BE2C (cell line): ENCODE data around the gene TM4SF18.
A peak's percentile ranks its signal among the peaks of the same experiment; 100 is the strongest.

ENCODE experiments used
- DNase-seq: peaks from one replicate; pipeline ENCODE4 v3.0.0-alpha.2; 2020
- H3K27me3 ChIP-seq: fragments of 250-450 bp; sonication (Bioruptor Pico); 2 replicates; pipeline ENCODE4 v1.5.1; 2020; ENCODE audit warnings: mild to moderate bottlenecking
- H3K36me3 ChIP-seq: fragments of 250-450 bp; sonication (Bioruptor Pico); 2 replicates; pipeline ENCODE4 v1.5.1; 2020; ENCODE audit warnings: mild to moderate bottlenecking
- H3K4me1 ChIP-seq: fragments of 250-450 bp; sonication (Bioruptor Pico); 2 replicates; pipeline ENCODE4 v1.5.1; 2020
- H3K4me3 ChIP-seq: 2 replicates; pipeline ENCODE4 v1.5.1; 2011; ENCODE audit warnings: low read depth, low read length
- H3K9me3 ChIP-seq: fragments of 250-450 bp; sonication (Bioruptor Pico); 2 replicates; pipeline ENCODE4 v1.5.1; 2020
- CTCF ChIP-seq: IDR thresholded peaks from 2 replicates; pipeline ENCODE4 v1.5.1; 2012; ENCODE audit warnings: mild to moderate bottlenecking, low read depth, low read length

The TM4SF18 gene

GRCh38 chr3:149356630-149357029 is 23.2 kb upstream of the TM4SF18 start:
- Histone ChIP-seq H3K27me3 (no peaks in the 10 kb centered on the region; the same call in 1 of the 2 replicates), H3K4me1 (no peaks in the 10 kb centered on the region; the same call in 1 of the 2 replicates), H3K9me3 (no peaks in the 10 kb centered on the region; the same call in 1 of the 2 replicates), H3K4me3 (no peak overlapping the region), H3K36me3 (no peaks in the 10 kb centered on the region)
- DNase-seq = no peak
- TF ChIP-seq CTCF = no peak

DNA sequence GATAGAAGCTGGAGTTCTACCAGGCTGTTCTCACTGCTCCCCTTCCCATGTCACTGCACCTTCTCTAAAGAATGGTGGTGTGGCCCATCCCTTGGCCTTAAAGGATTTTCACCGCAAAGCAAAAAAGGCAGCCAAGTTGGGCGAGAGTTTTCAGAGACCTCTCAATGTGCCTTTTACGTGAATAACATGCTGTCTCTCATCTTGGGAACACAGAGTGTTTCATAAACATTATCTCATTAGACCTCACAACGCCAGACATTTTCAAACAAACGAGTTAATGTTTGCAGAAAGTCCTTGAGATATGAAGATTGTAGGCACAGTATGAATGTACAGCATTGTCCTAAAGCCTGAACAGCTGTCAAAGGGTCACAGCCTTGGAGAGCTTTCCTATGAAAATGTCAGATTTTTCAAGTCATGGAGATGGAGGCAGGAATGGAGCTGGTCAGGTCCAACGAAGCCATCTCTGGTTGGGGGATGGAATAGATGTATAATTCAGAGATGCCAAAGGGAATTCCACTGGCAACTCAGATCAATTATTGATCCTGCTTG is 22.7 kb upstream of the TM4SF18 start:
- H3K9me3 ChIP-seq = no peaks in the 10 kb centered on the region; the same call in 1 of the 2 replicates
- DNase-seq = no peak
- H3K4me3 ChIP-seq = no peak overlapping the region
- no peak for TF ChIP-seq CTCF
- H3K4me1 ChIP-seq = no peaks in the 10 kb centered on the region; the same call in 1 of the 2 replicates
- H3K27me3 ChIP-seq = no peaks in the 10 kb centered on the region; the same call in 1 of the 2 replicates
- no peaks in the 10 kb centered on the region for H3K36me3 ChIP-seq

- Histone ChIP-seq H3K4me1 (no peaks in the 10 kb centered on the region; the same call in 1 of the 2 replicates), H3K36me3 (no peaks in the 10 kb centered on the region), H3K4me3 (no peak overlapping the region), H3K27me3 (no peaks in the 10 kb centered on the region), H3K9me3 (no peaks in the 10 kb centered on the region; the same call in 1 of the 2 replicates)
- no peak for TF ChIP-seq CTCF
- DNase-seq = no peak
These were observed 20.2 kb upstream of the TM4SF18 start for GRCh38 chr3:149353581-149354184.

DNA sequence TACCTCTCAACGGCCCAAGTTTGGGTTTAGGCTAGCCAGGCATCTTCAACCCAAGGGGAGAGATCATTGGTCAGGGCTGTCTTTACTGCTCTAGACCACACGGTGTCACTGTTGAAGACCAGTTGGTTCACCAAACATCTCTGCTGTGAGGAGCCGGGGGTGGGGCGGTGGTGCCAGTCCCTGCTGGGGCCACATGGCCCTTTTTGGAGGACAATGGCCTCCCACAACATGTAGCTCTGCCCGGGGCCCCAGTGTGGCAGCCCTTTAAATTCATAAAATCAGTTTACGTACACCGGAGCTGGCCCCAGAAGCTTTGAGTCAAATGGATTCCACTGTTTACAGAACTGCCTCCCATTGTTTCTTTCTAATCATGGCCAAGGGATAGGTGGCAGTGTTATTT is 19.1 kb upstream of the TM4SF18 start:
- no peaks in the 10 kb centered on the region for H3K27me3 ChIP-seq
- H3K4me1 ChIP-seq = no peaks in the 10 kb centered on the region; the same call in 1 of the 2 replicates
- DNase-seq = peak; percentile 80
- H3K36me3 ChIP-seq = no peaks in the 10 kb centered on the region
- no peak overlapping the region for H3K4me3 ChIP-seq
- TF ChIP-seq CTCF = peak; percentile 83
- H3K9me3 ChIP-seq = no peaks in the 10 kb centered on the region; the same call in 1 of the 2 replicates

DNA sequence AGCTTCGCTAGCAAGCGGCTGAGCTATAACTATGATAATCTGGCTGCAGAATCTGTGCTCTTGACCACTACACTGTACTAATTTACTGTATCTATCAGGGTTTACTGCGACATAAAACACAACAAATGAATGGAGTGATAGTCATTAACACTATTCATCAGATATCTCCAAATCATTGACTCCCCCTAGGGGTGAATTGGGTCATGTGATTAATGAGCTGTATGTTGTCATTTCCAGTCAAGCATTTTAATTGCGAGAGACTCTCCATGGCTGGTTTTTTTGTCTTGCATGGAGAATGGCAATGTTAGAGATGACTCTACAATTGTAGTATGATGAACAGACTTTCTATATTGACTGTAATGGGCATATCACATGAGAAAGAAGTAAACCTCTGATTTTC is 10.5 kb upstream of the TM4SF18 start:
- TF ChIP-seq CTCF = peak; percentile 15; the same call in 1 of the 2 replicates
- no peaks in the 10 kb centered on the region for H3K27me3 ChIP-seq
- no peaks in the 10 kb centered on the region for H3K4me1 ChIP-seq
- no peaks in the 10 kb centered on the region for H3K36me3 ChIP-seq
- H3K4me3 ChIP-seq = no peak overlapping the region
- no peak for DNase-seq
- H3K9me3 ChIP-seq = no peaks in the 10 kb centered on the region
